GM19395 (cell line): ENCODE results near the gene CD109.
"Not testable (repeated sequence)": the region's sequence is repeated elsewhere in the genome, so short reads cannot be mapped to it uniquely, and the experiment has no call there.

ENCODE experiments used
- ATAC-seq: cut with Tn5 transposase; IDR thresholded peaks from one replicate; pipeline ENCODE4 v1.9.1; 2021; ENCODE audit warnings: mild to moderate bottlenecking, moderate library complexity; ENCODE audit not compliant: unreplicated experiment

The CD109 gene

GRCh38 chr6:73683574-73683973 is 12.4 kb upstream of the CD109 start:
- ATAC-seq: not testable (repeated sequence)

- no peak for ATAC-seq
Measured at GRCh38 chr6:73688351-73688750, 7.7 kb upstream of the CD109 start.

DNA sequence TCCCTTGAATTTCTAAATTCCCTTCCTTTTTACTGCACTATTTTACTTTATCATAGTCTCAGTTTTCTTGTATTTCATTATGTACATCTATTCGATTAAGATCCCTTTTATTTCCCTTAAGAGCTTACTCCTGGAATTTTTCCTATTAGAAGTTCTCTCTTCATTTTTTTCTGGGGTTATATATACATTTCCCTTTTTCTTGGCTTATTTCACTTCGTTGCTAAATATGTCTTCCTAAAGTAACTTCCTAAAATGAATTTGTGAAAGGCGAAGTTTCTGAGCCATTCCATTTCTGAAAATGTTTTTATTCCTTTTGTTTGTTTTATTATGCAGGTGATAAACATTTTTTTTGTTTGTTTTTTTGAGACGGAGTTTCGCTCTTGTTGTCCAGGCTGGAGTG is 5.9 kb upstream of the CD109 start:
- ATAC-seq: no peak

GRCh38 chr6:73691512-73691911 is 4.5 kb upstream of the CD109 start:
- no peak for ATAC-seq

- no peak for ATAC-seq
Measured at GRCh38 chr6:73694711-73695411, 1.1 kb upstream of the CD109 start.

DNA sequence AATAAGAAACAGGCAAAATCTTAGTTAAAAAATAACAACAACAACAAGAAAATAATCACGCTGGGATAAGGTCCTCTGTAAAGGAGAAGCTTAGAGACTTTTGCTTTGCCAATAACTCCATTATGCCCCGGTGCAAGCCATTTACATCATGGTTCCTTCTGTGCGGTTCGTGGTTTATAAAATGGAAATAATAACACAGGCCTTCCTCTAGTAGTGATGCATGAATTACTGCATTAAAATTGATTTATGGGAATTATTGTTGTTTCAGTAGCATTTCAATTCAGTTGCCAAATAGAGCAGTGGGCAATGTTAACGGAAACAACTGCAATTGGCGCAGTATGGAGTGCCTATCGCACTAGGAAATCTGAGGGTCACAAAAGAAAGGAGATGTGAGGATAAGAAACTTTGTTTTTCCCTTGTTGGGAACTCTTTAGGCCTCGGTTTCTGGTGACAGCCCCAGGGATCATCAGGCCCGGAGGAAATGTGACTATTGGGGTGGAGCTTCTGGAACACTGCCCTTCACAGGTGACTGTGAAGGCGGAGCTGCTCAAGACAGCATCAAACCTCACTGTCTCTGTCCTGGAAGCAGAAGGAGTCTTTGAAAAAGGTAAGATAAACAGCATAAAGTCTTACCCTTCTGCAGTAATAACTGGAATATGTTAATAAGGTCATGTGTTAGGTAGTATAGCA is 1.1 kb downstream of the CD109 start:
- peak; percentile 29 for ATAC-seq

DNA sequence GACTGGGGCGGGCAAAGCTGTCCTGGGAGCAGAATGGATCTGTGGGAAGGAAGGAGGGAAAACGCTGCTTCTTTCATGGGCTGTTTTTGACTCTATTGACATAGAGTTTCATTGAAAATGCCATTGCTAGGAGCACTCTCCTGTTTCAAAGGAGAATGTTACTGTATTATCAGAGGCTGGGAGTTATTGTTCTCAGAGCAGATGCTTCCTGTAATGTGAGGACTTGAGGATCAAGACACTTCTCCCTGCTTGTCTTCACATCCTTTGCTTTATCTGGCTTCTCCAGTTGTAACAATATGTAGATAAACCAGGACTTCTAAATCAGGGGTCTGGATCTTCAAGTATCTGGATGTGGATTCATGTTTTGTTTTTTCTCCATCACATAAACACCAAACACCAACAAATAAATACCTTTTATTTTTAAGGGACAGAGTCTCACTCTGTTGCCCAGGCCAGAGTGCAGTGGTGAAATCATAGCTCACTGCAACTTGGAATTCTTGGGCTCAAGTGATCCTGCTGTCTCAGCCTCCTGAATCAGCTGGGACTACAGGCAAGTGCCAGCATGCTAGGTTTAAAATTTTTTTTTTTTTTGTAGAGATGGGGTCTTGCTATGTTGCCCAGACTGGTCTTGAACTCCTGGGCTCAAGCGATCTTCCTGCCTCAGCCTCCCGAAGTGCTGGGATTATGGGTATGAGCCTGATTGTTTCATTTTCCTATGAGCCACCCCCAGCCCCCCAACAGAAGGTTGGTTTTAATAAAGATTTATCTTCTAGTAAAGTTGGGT is 3.9 kb downstream of the CD109 start:
- no peak for ATAC-seq

DNA sequence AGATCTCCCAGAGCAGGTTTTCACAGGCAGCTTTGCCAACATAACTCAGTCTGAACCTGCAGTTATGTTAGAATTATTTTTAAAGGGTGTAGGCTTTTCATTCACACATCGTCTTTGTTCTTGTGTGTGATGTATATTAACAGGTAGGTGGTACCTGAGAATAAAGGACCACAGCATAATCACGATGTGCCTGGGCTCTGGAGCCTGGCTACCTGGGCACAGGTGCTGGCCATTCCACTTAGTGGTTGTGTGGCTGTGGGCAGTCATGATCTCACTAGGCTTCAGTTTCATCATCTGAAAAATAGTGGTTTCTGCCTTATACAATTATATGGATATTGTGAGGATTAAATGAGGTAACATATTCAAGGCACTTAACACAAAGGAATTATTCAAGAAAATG is 6.4 kb downstream of the CD109 start:
- no peak for ATAC-seq

GRCh38 chr6:73703466-73703865 is 7.5 kb downstream of the CD109 start:
- no peak for ATAC-seq

- ATAC-seq: no peak
Measured at GRCh38 chr6:73704260-73704659, 8.3 kb downstream of the CD109 start.

GRCh38 chr6:73704798-73705197 is 8.8 kb downstream of the CD109 start:
- ATAC-seq: no peak

- ATAC-seq: no peak
Measured at GRCh38 chr6:73706971-73707370, 11.0 kb downstream of the CD109 start.

GRCh38 chr6:73710470-73710869 is 14.5 kb downstream of the CD109 start:
- ATAC-seq: no peak

DNA sequence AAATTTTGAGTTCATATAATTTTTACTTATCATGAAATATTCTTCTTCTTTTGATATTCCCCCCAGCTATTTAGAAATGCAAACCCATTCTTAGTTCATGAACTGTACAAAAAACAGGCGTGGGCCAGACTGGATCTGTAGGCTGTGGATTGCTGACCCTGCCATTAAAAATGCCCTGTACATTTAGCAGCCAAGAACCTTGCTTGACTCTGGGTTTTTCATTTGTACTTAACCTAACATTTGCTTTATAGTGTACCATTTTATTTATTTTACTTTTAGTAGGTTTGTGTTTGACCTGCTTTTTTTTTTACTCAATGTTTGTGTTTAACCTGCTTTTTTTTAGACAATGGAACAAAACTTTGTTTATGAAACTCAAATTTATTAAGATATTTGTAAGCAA is 14.9 kb downstream of the CD109 start:
- ATAC-seq: no peak

GRCh38 chr6:73712535-73713173 is 16.7 kb downstream of the CD109 start:
- no peak for ATAC-seq

- peak; percentile 29 for ATAC-seq
Measured at GRCh38 chr6:73713426-73714147, 17.6 kb downstream of the CD109 start.

- not testable (repeated sequence) for ATAC-seq
Measured at GRCh38 chr6:73715111-73715508, 19.1 kb downstream of the CD109 start.

- no peak for ATAC-seq
Measured at GRCh38 chr6:73719046-73719445, 23.0 kb downstream of the CD109 start.

DNA sequence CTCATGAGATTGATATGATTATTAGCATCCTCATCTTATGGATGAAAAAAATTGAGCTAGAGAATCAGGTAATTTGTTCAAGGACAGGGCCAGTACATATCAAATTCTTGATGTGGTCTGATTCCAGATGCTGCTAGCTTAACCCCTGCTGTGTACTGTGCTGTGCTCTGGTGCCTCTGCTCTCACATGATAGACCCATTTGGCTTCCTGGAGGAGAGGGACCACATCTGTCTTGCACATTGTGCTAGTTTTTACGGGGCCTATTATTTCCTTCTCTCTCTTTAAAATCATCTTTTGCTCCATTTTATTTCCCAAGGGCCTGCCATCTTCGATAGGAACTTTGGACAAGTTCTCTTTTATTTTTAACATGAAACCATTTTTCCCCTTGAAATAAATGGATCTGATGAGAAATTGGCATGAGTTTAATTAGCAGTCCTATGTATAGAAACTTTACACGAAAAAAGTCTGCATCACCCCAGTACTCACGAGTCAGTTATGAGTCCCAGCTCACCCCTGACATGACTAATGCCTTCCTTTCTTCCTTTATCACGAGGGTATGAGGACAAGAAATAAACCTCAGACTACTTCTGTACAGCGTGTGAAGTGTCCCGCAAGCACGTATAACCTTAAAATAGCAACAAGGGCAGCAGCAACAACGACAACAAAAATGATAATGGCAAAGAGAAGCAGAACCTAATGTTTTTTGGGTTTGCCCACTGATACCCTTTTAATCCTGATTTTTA is 26.5 kb downstream of the CD109 start:
- ATAC-seq: peak; percentile 73

DNA sequence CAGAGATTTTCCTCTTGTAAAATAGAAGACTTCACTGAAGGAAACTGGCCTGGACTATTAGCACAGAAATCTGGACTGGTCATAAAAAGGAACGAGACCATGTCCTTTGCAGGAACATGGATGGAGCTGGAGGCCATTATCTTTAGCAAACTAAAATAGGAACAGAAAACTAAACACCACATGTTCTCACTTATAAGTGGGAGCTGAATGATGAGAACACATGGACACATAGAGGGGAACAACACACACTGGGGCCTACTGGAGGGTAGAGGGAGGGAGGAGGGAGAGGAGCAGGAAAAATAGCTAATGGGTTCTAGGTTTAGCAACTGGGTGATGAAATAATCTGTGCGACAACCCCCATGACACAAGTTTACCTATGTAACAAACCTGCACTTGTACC is 27.5 kb downstream of the CD109 start:
- ATAC-seq: not testable (repeated sequence)
